SK-N-SH (cell line): ENCODE data around the gene CNFN. TPM values are rescaled to one million over a fixed set of nuclear protein-coding genes. Genes with fewer than 3 reads are reported as not detected.
A peak's percentile ranks its signal among the peaks of the same experiment; 100 is the strongest.

Experiments used
- CTCF ChIA-PET: fragments of 300-600, 350-600 bp; formaldehyde crosslinking; extraction: SDS; loops from one replicate; lab custom pipeline; 2021; lab: Yijun Ruan, JAX
- POLR2A ChIA-PET: fragments of 350-600 bp; sonication (Branson Sonifier 250); formaldehyde crosslinking; extraction: SDS; loops from one replicate; lab custom pipeline; 2020; ENCODE audit warnings: antibody characterized with exemption, inconsistent platforms; lab: Yijun Ruan, JAX
- DNase-seq: peaks from one replicate; pipeline ENCODE4 v3.0.0; 2012
- H2AFZ ChIP-seq: fragments of 200-600 bp; sonication (generic); 2 replicates; pipeline ENCODE4 v1.8.1; 2016; ENCODE audit warnings: antibody characterized with exemption, mild to moderate bottlenecking, low read depth
- H3F3A ChIP-seq: fragments of 200-600 bp; sonication (generic); replicated peaks from 2 replicates; pipeline ENCODE3; 2016; ENCODE audit warnings: antibody characterized with exemption, mild to moderate bottlenecking; ENCODE audit not compliant: insufficient read depth
- H3K27ac ChIP-seq, 2 experiments: fragments of 200-500 bp in 1 of 2; fragments of 200-600 bp in 1 of 2; sonication (Bioruptor generic) in 1 of 2; sonication (generic), shearing (Covaris generic) in 1 of 2; 2 replicates each; pipeline versions ENCODE4 v1.5.1 to v1.6.1; 2014 to 2016; ENCODE audit warnings: low read depth in 2 of 2, inconsistent platforms in 1 of 2, low read length in 1 of 2, mild to moderate bottlenecking in 1 of 2, mixed read lengths in 1 of 2
- H3K27me3 ChIP-seq: fragments of 200-600 bp; sonication (generic), shearing (Covaris generic); 2 replicates; pipeline ENCODE4 v1.6.1; 2016; ENCODE audit warnings: mixed run types; ENCODE audit not compliant: insufficient read depth
- H3K36me3 ChIP-seq, 2 experiments: fragments of 200-500 bp in 1 of 2; fragments of 200-600 bp in 1 of 2; sonication (Bioruptor generic) in 1 of 2; sonication (generic) in 1 of 2; replicated peaks in 1 of 2; 2 replicates each; pipeline versions ENCODE3 to v1.5.1; 2014 to 2016; ENCODE audit warnings: low read length in 1 of 2, mild to moderate bottlenecking in 1 of 2; ENCODE audit not compliant: insufficient read depth in 2 of 2, control insufficient read depth in 1 of 2
- H3K4me1 ChIP-seq, 2 experiments: fragments of 200-500 bp in 1 of 2; fragments of 200-600 bp in 1 of 2; sonication (Bioruptor generic) in 1 of 2; sonication (generic), shearing (Covaris generic) in 1 of 2; 2 replicates each; pipeline versions ENCODE4 v1.5.1 to v1.6.1; 2014 to 2016; ENCODE audit warnings: low read depth in 1 of 2, low read length in 1 of 2, mixed run types in 1 of 2; ENCODE audit not compliant: insufficient read depth in 2 of 2, control insufficient read depth in 1 of 2
- H3K4me2 ChIP-seq: fragments of 200-600 bp; sonication (generic), shearing (Covaris generic); 2 replicates; pipeline ENCODE4 v1.6.1; 2017; ENCODE audit warnings: mixed run types
- H3K4me3 ChIP-seq, 2 experiments: fragments of 200-500 bp in 1 of 2; fragments of 200-600 bp in 1 of 2; sonication (Bioruptor generic) in 1 of 2; sonication (generic), shearing (Covaris generic) in 1 of 2; 2 replicates each; pipeline versions ENCODE4 v1.5.1 to v1.8.1; 2014 to 2016; ENCODE audit warnings: low read depth in 2 of 2, inconsistent platforms in 1 of 2, low read length in 1 of 2, mild to moderate bottlenecking in 1 of 2, mixed read lengths in 1 of 2, moderate library complexity in 1 of 2
- H3K79me2 ChIP-seq: fragments of 200-600 bp; sonication (generic); 2 replicates; pipeline ENCODE4 v1.8.1; 2017; ENCODE audit warnings: mild to moderate bottlenecking; ENCODE audit not compliant: insufficient read depth
- H3K9ac ChIP-seq: fragments of 200-600 bp; sonication (generic); 2 replicates; pipeline ENCODE4 v1.6.1; 2017; ENCODE audit warnings: mixed run types
- H3K9me2 ChIP-seq: fragments of 200-600 bp; sonication (generic); 2 replicates; pipeline ENCODE4 v1.6.1; 2017; ENCODE audit warnings: mixed run types
- H3K9me3 ChIP-seq: fragments of 200-600 bp; sonication (generic); 2 replicates; pipeline ENCODE4 v1.6.1; 2017; ENCODE audit warnings: mixed run types, mild to moderate bottlenecking, moderate library complexity
- H4K20me1 ChIP-seq: fragments of 200-600 bp; sonication (generic); 2 replicates; pipeline ENCODE4 v1.6.1; 2017; ENCODE audit warnings: mild to moderate bottlenecking, mixed run types; ENCODE audit not compliant: insufficient read depth
- CHD2 ChIP-seq: fragments of 150-350 bp; IDR thresholded peaks from 2 replicates; pipeline ENCODE4 v1.6.1; 2018; ENCODE audit warnings: low read length; ENCODE audit not compliant: partially characterized antibody
- CTCF ChIP-seq: fragments of 200-600 bp; sonication (generic); IDR thresholded peaks from 2 replicates; pipeline ENCODE4 v1.6.1; 2017; ENCODE audit warnings: antibody characterized with exemption, mild to moderate bottlenecking, moderate library complexity
- EP300 ChIP-seq, 2 experiments: IDR thresholded peaks; 2 replicates each; pipeline versions ENCODE4 v1.4.0 to v1.6.1; 2012; ENCODE audit warnings: borderline replicate concordance in 1 of 2, low read depth in 1 of 2, low read length in 1 of 2
- EZH2phosphoT487 ChIP-seq: fragments of 200-600 bp; sonication (generic); IDR thresholded peaks from 2 replicates; pipeline ENCODE4 v1.6.1; 2017; ENCODE audit warnings: low read depth, mixed run types, mild to moderate bottlenecking, antibody characterized with exemption, moderate library complexity, borderline replicate concordance
- FOSL2 ChIP-seq: IDR thresholded peaks from 2 replicates; pipeline ENCODE4 v1.4.0; 2012; ENCODE audit warnings: low read depth, mild to moderate bottlenecking, moderate library complexity, borderline replicate concordance
- JUND ChIP-seq: IDR thresholded peaks from 2 replicates; pipeline ENCODE4 v1.4.0; 2012
- MXI1 ChIP-seq: IDR thresholded peaks from 2 replicates; pipeline ENCODE4 v1.6.1; 2012; ENCODE audit warnings: mild to moderate bottlenecking, low read depth, low read length, improper control_type of control experiment
- NRF1 ChIP-seq: IDR thresholded peaks from 2 replicates; pipeline ENCODE4 v1.6.1; 2012; ENCODE audit warnings: low read depth, mild to moderate bottlenecking, low read length
- RAD21 ChIP-seq: IDR thresholded peaks from 2 replicates; pipeline ENCODE4 v1.6.1; 2012; ENCODE audit warnings: mild to moderate bottlenecking, low read length
- RCOR1 ChIP-seq: fragments of 150-350 bp; IDR thresholded peaks from 2 replicates; pipeline ENCODE4 v1.6.1; 2017; ENCODE audit warnings: antibody characterized with exemption, low read length
- REST ChIP-seq: IDR thresholded peaks from 2 replicates; pipeline ENCODE4 v1.6.1; 2012; ENCODE audit warnings: mild to moderate bottlenecking, low read depth, low read length, moderate library complexity
- RFX5 ChIP-seq: IDR thresholded peaks from 2 replicates; pipeline ENCODE4 v1.6.1; 2012; ENCODE audit warnings: mild to moderate bottlenecking, improper control_type of control experiment, low read length
- SMC3 ChIP-seq: IDR thresholded peaks from 2 replicates; pipeline ENCODE4 v1.6.1; 2012; ENCODE audit warnings: low read depth, low read length, improper control_type of control experiment
- TAF1 ChIP-seq: IDR thresholded peaks from 2 replicates; pipeline ENCODE4 v1.6.1; 2012; ENCODE audit warnings: low read depth, mild to moderate bottlenecking, low read length, moderate library complexity, borderline replicate concordance
- WGBS: methylation state at CpG from one replicate; pipeline ENCODE4 v1.1.6; 2017; ENCODE audit warnings: low lambda C conversion rate; 5-methylcytosine and 5-hydroxymethylcytosine counted together
- polyA plus RNA-seq, 3 experiments: library from polyadenylated mRNA; depleted of rRNA; stranded (reverse); fragments of >200 nt; gene quantifications; 2 replicates each; pipeline ENCODE4 v1.2.3, GENCODE V29; 2012
- TF ChIP-seq, protein P1 (sequence below): fragments of 150-350 bp; IDR thresholded peaks from 2 replicates; pipeline ENCODE4 v1.6.1; 2017; ENCODE audit warnings: antibody characterized with exemption, low read length, low read depth, borderline replicate concordance
- TF ChIP-seq, protein P2 (sequence below): fragments of 150-350 bp; IDR thresholded peaks from 2 replicates; pipeline ENCODE4 v1.6.1; 2016; ENCODE audit warnings: mild to moderate bottlenecking, low read depth, low read length

The CNFN gene
- polyA plus RNA-seq, 1 of the 3 experiments (the other 2 are of a cell fraction) = 4.5 TPM

DNA sequence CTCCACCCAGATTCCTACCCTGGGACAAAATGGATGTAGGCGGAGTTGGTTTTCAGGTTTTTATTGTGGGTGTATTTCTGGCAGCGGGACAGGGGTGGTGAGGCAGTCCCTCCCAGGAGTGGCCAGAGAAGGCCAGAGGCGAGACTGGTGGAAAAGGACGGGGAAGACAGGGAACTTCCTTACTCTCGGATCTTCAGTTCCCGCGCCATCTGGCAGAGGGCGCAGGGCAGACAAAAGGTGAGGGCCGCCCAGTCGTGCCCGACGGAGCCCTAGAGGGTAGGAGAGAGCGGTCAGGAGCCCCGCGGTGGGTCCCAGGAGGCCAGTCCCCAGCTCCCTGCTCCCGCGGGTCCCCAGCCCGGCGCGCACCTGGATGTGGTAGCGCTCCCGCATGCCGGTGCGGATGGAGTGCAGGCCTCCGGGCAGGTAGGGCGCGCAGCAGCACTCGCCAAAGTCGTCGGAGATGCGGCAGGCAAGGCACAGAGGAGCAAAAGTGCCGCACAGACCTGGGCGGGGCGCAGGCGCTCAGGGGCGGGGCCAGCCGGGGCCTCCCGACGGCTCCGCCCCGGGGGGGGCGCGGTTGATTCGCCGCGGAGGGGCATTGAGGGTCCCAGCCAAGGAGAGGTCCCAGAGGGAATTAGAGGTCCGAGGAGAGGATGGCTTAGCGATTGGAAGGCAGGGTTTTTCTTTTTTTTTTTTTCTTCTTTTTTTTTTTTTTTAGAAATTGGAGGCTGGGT is 3.0 kb downstream of the CNFN start:
- Histone ChIP-seq H3K27me3 (no peaks in the 10 kb centered on the region; the same call in none of the 2 replicates), H2AFZ (peak overlapping the region; percentile 73; the same call in 1 of the 2 replicates), H3K4me3 (peak overlapping the region; percentile 47 to 60), H3K79me2 (no peaks in the 10 kb centered on the region), H3K4me2 (peak overlapping the region; percentile 80), H3K9me2 (no peaks in the 10 kb centered on the region), H3F3A (peaks cover 5% of the 10 kb centered on the region), H3K9ac (0 out of 2 replicates have a peak overlapping the region, but pooled peaks have one; percentile 26), H3K27ac (no peak overlapping the region; a peak in 1 of 4 replicates), H3K36me3 (no peaks in the 10 kb centered on the region), H4K20me1 (no peaks in the 10 kb centered on the region)
- WGBS = 4% methylated on average over 41 of the region's 48 CpGs
- POLR2A ChIA-PET = interaction anchor here (1.0 kb wide), 1 partner anchor 14 kb away, joined by 3 read pairs; no protein-coding TSS in a partner anchor
- DNase-seq = peak; percentile 91
- peak; percentile 45; the same call in 1 of the 2 replicates for TF ChIP-seq RAD21
- TF ChIP-seq SMC3 = peak; percentile 39; the same call in 1 of the 2 replicates
- TF ChIP-seq JUND = no peak
- TF ChIP-seq TAF1 = peak; percentile 30; the same call in 1 of the 2 replicates
- 0 out of 2 replicates have a peak, but pooled peaks have one; percentile 1 for TF ChIP-seq NRF1
- TF ChIP-seq, protein P1, sequence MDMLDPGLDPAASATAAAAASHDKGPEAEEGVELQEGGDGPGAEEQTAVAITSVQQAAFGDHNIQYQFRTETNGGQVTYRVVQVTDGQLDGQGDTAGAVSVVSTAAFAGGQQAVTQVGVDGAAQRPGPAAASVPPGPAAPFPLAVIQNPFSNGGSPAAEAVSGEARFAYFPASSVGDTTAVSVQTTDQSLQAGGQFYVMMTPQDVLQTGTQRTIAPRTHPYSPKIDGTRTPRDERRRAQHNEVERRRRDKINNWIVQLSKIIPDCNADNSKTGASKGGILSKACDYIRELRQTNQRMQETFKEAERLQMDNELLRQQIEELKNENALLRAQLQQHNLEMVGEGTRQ = no peak
- peak; percentile 30; the same call in 1 of the 2 replicates for TF ChIP-seq MXI1
- peak; percentile 51 for TF ChIP-seq CTCF
- TF ChIP-seq, all 33 proteins: peak for 6
- Histone ChIP-seq H3K9me3 (no peaks in the 10 kb centered on the region), H3K4me1 (no peaks in the 10 kb centered on the region; a peak in 1 of 4 replicates)
- CTCF ChIA-PET = interaction anchor here (0.8 to 4.2 kb wide), 6 partner anchors 9 to 17 kb away, joined by 3 to 32 read pairs (median 4); no protein-coding TSS in a partner anchor

GRCh38 chr19:42380155-42380554 is 9.9 kb downstream of the CNFN start:
- Histone ChIP-seq H3K9me3 (no peaks in the 10 kb centered on the region), H3K27me3 (peaks cover 23% of the 10 kb centered on the region; the same call in 1 of the 2 replicates), H2AFZ (no peak overlapping the region), H3F3A (no peaks in the 10 kb centered on the region), H3K27ac (no peak overlapping the region), H4K20me1 (no peaks in the 10 kb centered on the region), H3K4me3 (no peak overlapping the region), H3K9ac (no peak overlapping the region), H3K4me2 (no peak overlapping the region), H3K4me1 (no peaks in the 10 kb centered on the region), H3K36me3 (no peaks in the 10 kb centered on the region), H3K9me2 (no peaks in the 10 kb centered on the region), H3K79me2 (no peaks in the 10 kb centered on the region)
- TF ChIP-seq TAF1 (no peak), EP300 (IDR thresholded peaks at IDR 0.05; ENCODE audit: borderline replicate concordance in 1 of 2, low read depth in 1 of 2, low read length in 1 of 2) (no peak), CHD2 (no peak), RFX5 (no peak), REST (no peak), NRF1 (no peak), RCOR1 (no peak), FOSL2 (no peak), EZH2phosphoT487 (no peak), SMC3 (no peak)
- TF ChIP-seq, protein P2, sequence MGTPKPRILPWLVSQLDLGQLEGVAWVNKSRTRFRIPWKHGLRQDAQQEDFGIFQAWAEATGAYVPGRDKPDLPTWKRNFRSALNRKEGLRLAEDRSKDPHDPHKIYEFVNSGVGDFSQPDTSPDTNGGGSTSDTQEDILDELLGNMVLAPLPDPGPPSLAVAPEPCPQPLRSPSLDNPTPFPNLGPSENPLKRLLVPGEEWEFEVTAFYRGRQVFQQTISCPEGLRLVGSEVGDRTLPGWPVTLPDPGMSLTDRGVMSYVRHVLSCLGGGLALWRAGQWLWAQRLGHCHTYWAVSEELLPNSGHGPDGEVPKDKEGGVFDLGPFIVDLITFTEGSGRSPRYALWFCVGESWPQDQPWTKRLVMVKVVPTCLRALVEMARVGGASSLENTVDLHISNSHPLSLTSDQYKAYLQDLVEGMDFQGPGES = no peak
- ChIA-PET CTCF (interaction anchor here (0.6 to 8.1 kb wide), 3 partner anchors 16 to 324 kb away, joined by 3 to 45 read pairs (median 4); no protein-coding TSS in a partner anchor), POLR2A (interaction anchor here (2.4 kb wide), 1 partner anchor 17 kb away, joined by 8 read pairs; no protein-coding TSS in a partner anchor)
- WGBS = 34% methylated on average over 6 of the region's 6 CpGs
- DNase-seq = no peak
